HepG2 (cell line): ENCODE results near the gene OXSM. TPM values are rescaled to one million over a fixed set of nuclear protein-coding genes. Genes with fewer than 3 reads are reported as not detected.

Experiments used
- ATAC-seq: fragments of 200-7000 bp; cut with Tn5 transposase; 3 replicates; pipeline ENCODE4 v1.9.1; 2020; ENCODE audit warnings: mild to moderate bottlenecking, moderate library complexity
- BruUV-seq: library from RNA; stranded (reverse); fragments of 400-500 nt; replicated peaks from 2 replicates; lab custom pipeline; 2021; lab: Mats Ljungman, UMichigan
- CTCF ChIA-PET: fragments of 300-600 bp; formaldehyde crosslinking; extraction: SDS; loops from one replicate; lab custom pipeline; 2021; ENCODE audit warnings: low total read pairs, inconsistent platforms, low intra/inter-chr PET ratio; lab: Yijun Ruan, JAX
- POLR2A ChIA-PET: fragments of 350-600 bp; sonication (Branson Sonifier 250); formaldehyde crosslinking; loops from one replicate; lab custom pipeline; 2020; ENCODE audit warnings: antibody characterized with exemption, inconsistent platforms; lab: Yijun Ruan, JAX
- DNase-seq: peaks from one replicate; pipeline ENCODE4 v3.0.0-alpha.2; 2015; ENCODE audit warnings: low spot score
- FAIRE-seq: peaks from 3 replicates; lab custom pipeline; 2011; peaks lifted over from hg19 to GRCh38; lab: Jason Lieb, UNC
- H2AFZ ChIP-seq: one replicate; pipeline ENCODE4 v1.6.1; 2011; ENCODE audit warnings: low read length, inconsistent platforms
- H3K27ac ChIP-seq: fragments of 300-600 bp; 3 replicates; pipeline ENCODE4 v1.8.0; 2011; ENCODE audit warnings: mixed run types, mild to moderate bottlenecking, mixed read lengths, low read length, inconsistent platforms; ENCODE audit not compliant: insufficient read depth; ENCODE audit errors: extremely low read length
- H3K27me3 ChIP-seq, 2 experiments: fragments of 200-600 bp in 1 of 2; 2 replicates in 1 of 2; 3 replicates in 1 of 2; pipeline versions ENCODE4 v1.6.0 to v1.8.0; 2011; ENCODE audit warnings: low read length in 2 of 2, mild to moderate bottlenecking in 2 of 2, moderate library complexity in 2 of 2, inconsistent platforms in 1 of 2; ENCODE audit not compliant: insufficient read depth in 2 of 2, control insufficient read depth in 1 of 2
- H3K36me3 ChIP-seq, 2 experiments: fragments of 200-600 bp in 1 of 2; replicated peaks in 1 of 2; 2 replicates in 1 of 2; 3 replicates in 1 of 2; pipeline versions ENCODE4 v1.5.1 to v1.8.0; 2011; ENCODE audit warnings: low read length in 2 of 2, inconsistent platforms in 1 of 2; ENCODE audit not compliant: insufficient read depth in 2 of 2, control insufficient read depth in 1 of 2
- H3K4me1 ChIP-seq: 2 replicates; pipeline ENCODE4 v1.5.1; 2012; ENCODE audit warnings: low read length, inconsistent platforms; ENCODE audit not compliant: insufficient read depth
- H3K4me2 ChIP-seq: 2 replicates; pipeline ENCODE4 v1.6.0; 2011; ENCODE audit warnings: low read depth, low read length, inconsistent platforms
- H3K4me3 ChIP-seq, 3 experiments: fragments of 200-600 bp in 1 of 3; sonication (generic), shearing (Covaris generic) in 1 of 3; replicated peaks in 1 of 3; 2 replicates each; pipeline ENCODE4 v1.5.1; 2011 to 2016; ENCODE audit warnings: low read length in 3 of 3, inconsistent platforms in 2 of 3, low read depth in 2 of 3, mild to moderate bottlenecking in 2 of 3, control low read depth in 1 of 3, mixed read lengths in 1 of 3; ENCODE audit not compliant: insufficient read depth in 1 of 3
- H3K79me2 ChIP-seq: one replicate; pipeline ENCODE4 v1.6.1; 2011; ENCODE audit warnings: low read length, inconsistent platforms; ENCODE audit not compliant: insufficient read depth
- H3K9ac ChIP-seq: 2 replicates; pipeline ENCODE4 v1.6.0; 2011; ENCODE audit warnings: mild to moderate bottlenecking, low read depth, low read length, inconsistent platforms; ENCODE audit not compliant: insufficient read depth
- H3K9me3 ChIP-seq: 2 replicates; pipeline ENCODE4 v1.5.1; 2012; ENCODE audit warnings: mild to moderate bottlenecking, low read length
- H4K20me1 ChIP-seq: 2 replicates; pipeline ENCODE4 v1.6.0; 2011; ENCODE audit warnings: inconsistent platforms, mild to moderate bottlenecking, low read length, moderate library complexity; ENCODE audit not compliant: insufficient read depth
- FOXA1 ChIP-seq, 2 experiments: fragments of 450-650 bp in 1 of 2; sonication (generic) in 1 of 2; formaldehyde crosslinking in 1 of 2; IDR thresholded peaks; 2 replicates each; pipeline versions ENCODE4 v1.4.0 to v1.6.1; 2016 to 2020; ENCODE audit warnings: missing genetic modification reagents in 1 of 2
- HDAC2 ChIP-seq: sonication (generic); formaldehyde crosslinking; IDR thresholded peaks from 2 replicates; pipeline ENCODE4 v1.4.0; 2020; ENCODE audit warnings: missing genetic modification reagents
- HHEX ChIP-seq: IDR thresholded peaks from 2 replicates; pipeline ENCODE4 v1.6.1; 2016; ENCODE audit warnings: control low read depth
- KLF9 ChIP-seq: IDR thresholded peaks from 2 replicates; pipeline ENCODE4 v1.6.1; 2016; ENCODE audit warnings: low read depth
- MIXL1 ChIP-seq: IDR thresholded peaks from 2 replicates; pipeline ENCODE4 v1.6.1; 2016
- RARG ChIP-seq: sonication (generic); formaldehyde crosslinking; IDR thresholded peaks from 2 replicates; pipeline ENCODE4 v1.4.0; 2020; ENCODE audit warnings: low read depth, mild to moderate bottlenecking, missing genetic modification reagents
- SRSF1 ChIP-seq: fragments of 200-400 bp; formaldehyde crosslinking; optimal IDR thresholded peaks from 2 replicates; pipeline ENCODE3; 2017; ENCODE audit warnings: mild to moderate bottlenecking, low read depth, low read length, moderate library complexity
- TAF1 ChIP-seq: sonication (generic); formaldehyde crosslinking; IDR thresholded peaks from 2 replicates; pipeline ENCODE4 v1.4.0; 2020; ENCODE audit warnings: missing genetic modification reagents
- ZNF124 ChIP-seq: sonication (generic); formaldehyde crosslinking; IDR thresholded peaks from 2 replicates; pipeline ENCODE4 v1.4.0; 2020; ENCODE audit warnings: missing genetic modification reagents
- ZNF414 ChIP-seq: sonication (generic); formaldehyde crosslinking; IDR thresholded peaks from 2 replicates; pipeline ENCODE4 v1.5.0; 2020; ENCODE audit warnings: missing genetic modification reagents
- ZNF614 ChIP-seq: IDR thresholded peaks from 2 replicates; pipeline ENCODE4 v1.6.1; 2018; ENCODE audit warnings: missing biosample characterization, missing genetic modification reagents, inconsistent platforms, borderline replicate concordance
- ZNF672 ChIP-seq: sonication (generic); formaldehyde crosslinking; IDR thresholded peaks from 2 replicates; pipeline ENCODE4 v1.8.1; 2022; ENCODE audit warnings: missing genetic modification reagents
- ZNF703 ChIP-seq: sonication (generic); formaldehyde crosslinking; IDR thresholded peaks from 2 replicates; pipeline ENCODE4 v1.5.1; 2020; ENCODE audit warnings: missing genetic modification reagents, mild to moderate bottlenecking, moderate library complexity, borderline replicate concordance
- WGBS: methylation state at CpG from one replicate; pipeline ENCODE4 v1.1.6; 2017; ENCODE audit warnings: low lambda C conversion rate; 5-methylcytosine and 5-hydroxymethylcytosine counted together
- in situ Hi-C: cut with HindIII; loops from 2 replicates; pipeline ENCODE4 v1.10.0; 2017; ENCODE audit warnings: low pct_unique_long_range_greater_than_20kb; ENCODE audit not compliant: extremely low pct_ligation_motif_present
- intact Hi-C: fragments of 100-400 bp; cut with micrococcal nuclease; formaldehyde crosslinking; loops from one replicate; pipeline ENCODE4 v1.10.0; 2022; ENCODE audit not compliant: unreplicated experiment
- polyA plus RNA-seq, 8 experiments: library from polyadenylated mRNA; depleted of rRNA in 3 of 8; stranded (reverse) in 7 of 8; unstranded in 1 of 8; fragments of >200 nt; fragmentation: Illumina TruSeq in 4 of 8; extraction: Trizol in 4 of 8; gene quantifications; 2 replicates each; pipeline versions ENCODE4 v1.2.1 to v1.2.3, GENCODE V29; 2011 to 2016; ENCODE audit warnings: low read depth in 4 of 8, missing spikeins in 1 of 8, mixed read lengths in 1 of 8; ENCODE audit not compliant: insufficient read depth in 1 of 8
- total RNA-seq, 5 experiments: library from RNA; depleted of rRNA; stranded (reverse); fragments of >200 nt; fragmentation: Illumina TruSeq; extraction: Trizol; gene quantifications; 2 replicates each; pipeline ENCODE4 v1.2.3, GENCODE V29; 2016; ENCODE audit warnings: low read depth in 1 of 5

OXSM gene
- total and polyA plus RNA-seq, 2 of the 13 experiments (the other 11 are each of a cell fraction or from before 2014, with no cell fraction given), result 18.2 to 34.4 TPM

GRCh38 chr3:25781758-25782594 is 7.9 kb upstream of the OXSM start:
- FAIRE-seq (no peak), ATAC-seq (no peak), DNase-seq (no peak)
- Histone ChIP-seq H4K20me1 (no peaks in the 10 kb centered on the region), H3K4me1 (peaks cover 45% of the 10 kb centered on the region), H3K27ac (no peak overlapping the region), H2AFZ (no peak overlapping the region), H3K9ac (peak overlapping the region; percentile 88), H3K9me3 (no peaks in the 10 kb centered on the region), H3K27me3 (no peaks in the 10 kb centered on the region), H3K4me2 (peak overlapping the region; percentile 76), H3K36me3 (peaks cover 2 to 9% of the 10 kb centered on the region in 2 experiments; a peak in 1 of 5 replicates), H3K79me2 (peaks cover 35% of the 10 kb centered on the region), H3K4me3 (peak overlapping the region; percentile 91 to 99 (median 93))
- BruUV-seq, result TSS peak; percentile 56
- TF ChIP-seq ZNF614 (CRISPR knock-in tag) (no peak), ZNF672 (no peak), MIXL1 (CRISPR knock-in tag) (no peak), TAF1 (no peak), ZNF703 (CRISPR knock-in tag) (no peak), HHEX (CRISPR knock-in tag) (no peak), ZNF124 (no peak), SRSF1 (no peak), ZNF414 (CRISPR knock-in tag) (no peak), FOXA1 (IDR thresholded peaks at IDR 0.05) (no peak), FOXA1 (CRISPR knock-in tag; IDR thresholded peaks at IDR 0.05) (no peak), HDAC2 (CRISPR knock-in tag) (no peak), KLF9 (CRISPR knock-in tag) (no peak), RARG (CRISPR knock-in tag) (no peak)
- ChIA-PET CTCF (no interaction called here), POLR2A (no interaction called here)
- intact Hi-C loops (loop anchor here (5.0 kb wide), 1 partner anchor 135 kb away; no protein-coding TSS in a partner anchor), in situ Hi-C loops (loop anchor here (25.0 kb wide), 1 partner anchor 120 kb away; the partner anchor contains the start of gene TOP2B)
- WGBS, result 27% methylated on average over 3 of the region's 3 CpGs
